A549 (cell line): ENCODE data around the gene MDC1. TPM values are rescaled to one million over a fixed set of nuclear protein-coding genes. Genes with fewer than 3 reads are reported as not detected.

Source experiments
- ATAC-seq, 2 experiments: fragments of 200-7000 bp in 1 of 2; fragments of >200 bp in 1 of 2; cut with Nextera tagmentation in 1 of 2; cut with Tn5 transposase in 1 of 2; 3 replicates each; pipeline versions ENCODE4 v1.8.0 to v1.9.1; 2018 to 2020; ENCODE audit warnings: mild to moderate bottlenecking in 1 of 2, moderate library complexity in 1 of 2
- CTCF ChIA-PET: fragments of 300-600 bp; sonication (Branson Sonifier 250); formaldehyde crosslinking; extraction: SDS; loops from one replicate; lab custom pipeline; 2021; ENCODE audit warnings: antibody characterized with exemption, inconsistent platforms; lab: Yijun Ruan, JAX
- POLR2A ChIA-PET: fragments of 350-600 bp; formaldehyde crosslinking; extraction: SDS; loops from one replicate; lab custom pipeline; 2021; ENCODE audit warnings: antibody characterized with exemption, inconsistent platforms; lab: Yijun Ruan, JAX
- DNase-seq, 2 experiments: peaks; one replicate each; pipeline versions ENCODE4 v3.0.0 to v3.0.0-alpha.2; 2011 to 2016; ENCODE audit warnings: low read depth in 1 of 2, low spot score in 1 of 2
- FAIRE-seq: peaks from 2 replicates; lab custom pipeline; 2011; peaks lifted over from hg19 to GRCh38; lab: Jason Lieb, UNC
- H3K27ac ChIP-seq, 2 experiments: fragments of >200 bp; sonication (Bioruptor Twin); formaldehyde crosslinking; 3 replicates each; pipeline ENCODE4 v1.5.1; 2016 to 2017
- H3K4me1 ChIP-seq: fragments of >200 bp; sonication (Bioruptor Twin); formaldehyde crosslinking; 3 replicates; pipeline ENCODE4 v1.6.1; 2016
- H3K4me2 ChIP-seq: fragments of >200 bp; sonication (Bioruptor Twin); formaldehyde crosslinking; 3 replicates; pipeline ENCODE4 v1.6.1; 2016
- H3K4me3 ChIP-seq: fragments of >200 bp; sonication (Bioruptor Twin); formaldehyde crosslinking; 3 replicates; pipeline ENCODE4 v1.5.1; 2016
- H3K9me3 ChIP-seq: fragments of >200 bp; sonication (Bioruptor Twin); formaldehyde crosslinking; 3 replicates; pipeline ENCODE4 v1.6.1; 2016
- ATOH8 ChIP-seq: fragments of 250-450 bp; sonication (Bioruptor Pico); IDR thresholded peaks from 2 replicates; pipeline ENCODE4 v1.5.0; 2020; ENCODE audit warnings: low read depth, mild to moderate bottlenecking, moderate library complexity
- BCL3 ChIP-seq: fragments of >200 bp; sonication (Bioruptor Twin); formaldehyde crosslinking; IDR thresholded peaks from 3 replicates; pipeline ENCODE4 v1.6.1; 2016
- CBX8 ChIP-seq: fragments of 200-600 bp; sonication (generic); IDR thresholded peaks from 2 replicates; pipeline ENCODE4 v1.6.1; 2016
- CEBPB ChIP-seq, 2 experiments: fragments of >200 bp in 1 of 2; sonication (Bioruptor Twin) in 1 of 2; formaldehyde crosslinking in 1 of 2; IDR thresholded peaks; 2 replicates each; pipeline ENCODE4 v1.6.1; 2012 to 2016
- CHD2 ChIP-seq: fragments of 150-350 bp; IDR thresholded peaks from 2 replicates; pipeline ENCODE4 v1.6.1; 2014; ENCODE audit warnings: low read length; ENCODE audit not compliant: partially characterized antibody
- EHMT2 ChIP-seq: fragments of 200-600 bp; sonication (generic); IDR thresholded peaks from 2 replicates; pipeline ENCODE4 v1.6.1; 2016; ENCODE audit warnings: antibody characterized with exemption, low read depth, mild to moderate bottlenecking, moderate library complexity
- FOSB ChIP-seq: fragments of 250-450 bp; sonication (Bioruptor Pico); IDR thresholded peaks from 2 replicates; pipeline ENCODE4 v1.5.0; 2020; ENCODE audit warnings: mild to moderate bottlenecking, moderate library complexity
- FOSL2 ChIP-seq, 2 experiments: fragments of 450-650 bp in 1 of 2; fragments of >200 bp in 1 of 2; sonication (Bioruptor Twin) in 1 of 2; formaldehyde crosslinking; IDR thresholded peaks; 2 replicates each; pipeline versions ENCODE4 v1.5.0 to v1.6.1; 2016 to 2020; ENCODE audit warnings: mild to moderate bottlenecking in 1 of 2, moderate library complexity in 1 of 2
- HOXA7 ChIP-seq: fragments of 250-450 bp; sonication (Bioruptor Pico); IDR thresholded peaks from 2 replicates; pipeline ENCODE4 v1.5.0; 2020; ENCODE audit warnings: mild to moderate bottlenecking, moderate library complexity
- HOXB13 ChIP-seq: fragments of 250-450 bp; sonication (Bioruptor Pico); IDR thresholded peaks from 2 replicates; pipeline ENCODE4 v1.5.0; 2020; ENCODE audit warnings: low read depth, mild to moderate bottlenecking, moderate library complexity
- JUN ChIP-seq, 2 experiments: fragments of >200 bp; sonication (Bioruptor Twin); formaldehyde crosslinking; IDR thresholded peaks; 2 replicates in 1 of 2; 3 replicates in 1 of 2; pipeline ENCODE4 v1.6.1; 2016 to 2017
- JUNB ChIP-seq: fragments of >200 bp; sonication (Bioruptor Twin); formaldehyde crosslinking; IDR thresholded peaks from 2 replicates; pipeline ENCODE4 v1.6.1; 2016
- KDM5A ChIP-seq: fragments of 200-600 bp; sonication (generic); IDR thresholded peaks from 2 replicates; pipeline ENCODE4 v1.6.1; 2016; ENCODE audit warnings: antibody characterized with exemption, mild to moderate bottlenecking
- PBX3 ChIP-seq: IDR thresholded peaks from 2 replicates; pipeline ENCODE4 v1.6.1; 2012
- PHF8 ChIP-seq: fragments of 200-600 bp; sonication (generic); IDR thresholded peaks from 2 replicates; pipeline ENCODE4 v1.6.1; 2016; ENCODE audit warnings: low read depth, mild to moderate bottlenecking, antibody characterized with exemption, moderate library complexity, borderline replicate concordance
- POLR2AphosphoS2 ChIP-seq: conservative IDR thresholded peaks from 2 replicates; pipeline ENCODE4 v1.6.1; 2012; ENCODE audit warnings: low read length, improper control_type of control experiment, inconsistent platforms
- RARB ChIP-seq: fragments of 250-450 bp; sonication (Bioruptor Pico); IDR thresholded peaks from 2 replicates; pipeline ENCODE4 v1.8.0; 2021; ENCODE audit warnings: mild to moderate bottlenecking, moderate library complexity
- REST ChIP-seq: fragments of 200-600 bp; sonication (generic); IDR thresholded peaks from 2 replicates; pipeline ENCODE4 v1.6.1; 2016; ENCODE audit warnings: antibody characterized with exemption, mild to moderate bottlenecking, moderate library complexity
- TFCP2L1 ChIP-seq: fragments of 250-450 bp; sonication (Bioruptor Pico); IDR thresholded peaks from 2 replicates; pipeline ENCODE4 v1.5.0; 2021; ENCODE audit warnings: mild to moderate bottlenecking
- TP53 ChIP-seq: fragments of 250-450 bp; sonication (Bioruptor Pico); IDR thresholded peaks from 2 replicates; pipeline ENCODE4 v1.5.0; 2021; ENCODE audit warnings: mild to moderate bottlenecking, moderate library complexity
- ZC3H11A ChIP-seq: fragments of 450-650 bp; IDR thresholded peaks from 2 replicates; pipeline ENCODE4 v1.6.1; 2014; ENCODE audit warnings: antibody characterized with exemption, mild to moderate bottlenecking
- ZSCAN20 ChIP-seq: fragments of 250-450 bp; sonication (Bioruptor Pico); IDR thresholded peaks from 2 replicates; pipeline ENCODE4 v1.8.0; 2022; ENCODE audit warnings: mild to moderate bottlenecking, moderate library complexity
- WGBS: methylation state at CpG from one replicate; pipeline ENCODE4 v1.1.6; 2017; ENCODE audit errors: missing lambda C conversion rate; 5-methylcytosine and 5-hydroxymethylcytosine counted together
- polyA plus RNA-seq, 4 experiments: library from polyadenylated mRNA; depleted of rRNA in 3 of 4; stranded (reverse); fragments of >200 nt; fragmentation: RNase III in 1 of 4; extraction: RNeasy Plus Mini Kit Qiagen cat#74134 plus additional on column Dnase treatment in 1 of 4; gene quantifications; 2 replicates in 3 of 4; 3 replicates in 1 of 4; pipeline ENCODE4 v1.2.3, GENCODE V29; 2011 to 2017

Gene MDC1
- polyA plus RNA-seq, 2 of the 4 experiments (the other 2 are of a cell fraction), result 8.2 to 16.5 TPM

GRCh38 chr6:30725713-30726505 is 8.8 kb upstream of the MDC1 start:
- POLR2A ChIA-PET, result interaction anchor here (1.1 to 1.2 kb wide), 2 partner anchors 11 to 13 kb away, joined by 3 read pairs; no protein-coding TSS in a partner anchor
- Histone ChIP-seq H3K9me3 (no peaks in the 10 kb centered on the region), H3K4me3 (no peak overlapping the region), H3K4me1 (peaks cover 50% of the 10 kb centered on the region), H3K4me2 (peak overlapping the region; percentile 96; the same call in 1 of the 3 replicates), H3K27ac (peak overlapping the region in 1 of 2 experiments; percentile 64; a peak in 4 of 6 replicates)
- peak in 1 of 2 experiments; percentile 22; a peak in 3 of 6 replicates for ATAC-seq
- FAIRE-seq, result no peak
- WGBS, result 64% methylated on average over 3 of the region's 3 CpGs
- peak; percentile 67; the same call in 1 of the 2 replicates for TF ChIP-seq PBX3
- TF ChIP-seq CHD2, result peak; percentile 20
- no peak for TF ChIP-seq KDM5A
- peak; percentile 89; the same call in 1 of the 2 replicates for TF ChIP-seq TFCP2L1
- peak; percentile 87 for TF ChIP-seq TP53 (CRISPR knock-in tag)
- TF ChIP-seq HOXA7, result peak; percentile 84; the same call in 1 of the 2 replicates
- TF ChIP-seq FOSB (CRISPR knock-in tag), result peak; percentile 78
- no peak for TF ChIP-seq EHMT2
- TF ChIP-seq PHF8, result no peak
- peak; percentile 35; the same call in 1 of the 2 replicates for TF ChIP-seq RARB (CRISPR knock-in tag)
- TF ChIP-seq POLR2AphosphoS2, result peak; percentile 76
- TF ChIP-seq CBX8, result no peak
- TF ChIP-seq JUNB, result no peak
- CTCF ChIA-PET, result interaction anchor here (0.6 to 18.8 kb wide), 6 partner anchors 38 to 1164 kb away, joined by 3 to 539 read pairs (median 6); partner anchors contain the start of gene DHX16
- DNase-seq, result peak in 1 of 2 experiments; percentile 36

- DNase-seq, result no peak
- POLR2A ChIA-PET, result interaction anchor here (0.6 kb wide), 2 partner anchors 38 to 424 kb away, joined by 3 to 4 read pairs; no protein-coding TSS in a partner anchor
- peaks cover 50% of the 10 kb centered on the region for H3K4me1 ChIP-seq
- no peak for ATAC-seq
- no peaks in the 10 kb centered on the region for H3K9me3 ChIP-seq
- WGBS, result 51% methylated on average over 6 of the region's 6 CpGs
- FAIRE-seq, result no peak
- H3K4me2 ChIP-seq, result peak overlapping the region; percentile 96; the same call in 2 of the 3 replicates
- CTCF ChIA-PET, result interaction anchor here (0.6 to 18.8 kb wide), 5 partner anchors 7 to 111 kb away, joined by 3 to 539 read pairs (median 5); partner anchors contain the start of gene DHX16
- no peak overlapping the region for H3K4me3 ChIP-seq
- H3K27ac ChIP-seq, result peak overlapping the region in 1 of 2 experiments; percentile 10; a peak in 2 of 6 replicates
- TF ChIP-seq BCL3 (no peak), ATOH8 (CRISPR knock-in tag) (no peak), PBX3 (0 out of 2 replicates have a peak, but pooled peaks have one; percentile 15), CEBPB (IDR thresholded peaks at IDR 0.05) (no peak), REST (no peak), HOXA7 (no peak; the same call in none of the 2 replicates), ZSCAN20 (CRISPR knock-in tag) (no peak), RARB (CRISPR knock-in tag) (no peak; the same call in 1 of the 2 replicates), HOXB13 (CRISPR knock-in tag) (no peak), ZC3H11A (no peak), JUN (IDR thresholded peaks at IDR 0.05) (peak; percentile 7 to 16; a peak in 4 of 5 replicates), FOSL2 (IDR thresholded peaks at IDR 0.05) (no peak), FOSL2 (CRISPR knock-in tag; IDR thresholded peaks at IDR 0.05) (no peak), TFCP2L1 (peak; percentile 32; the same call in 1 of the 2 replicates)
These were observed 8.0 kb upstream of the MDC1 start for GRCh38 chr6:30724906-30725667.
